DMS79 treated with DMSO at 0.1 percent for 48 hours (cell line): Measurements from ENCODE around the gene TXNDC5.
"Not testable (repeated sequence)": the region's sequence is repeated elsewhere in the genome, so short reads cannot be mapped to it uniquely, and the experiment has no call there.

Experiments
- DNase-seq: peaks from one replicate; lab custom pipeline; 2025; lab: John Stamatoyannopoulos, UW

The TXNDC5 gene

DNA sequence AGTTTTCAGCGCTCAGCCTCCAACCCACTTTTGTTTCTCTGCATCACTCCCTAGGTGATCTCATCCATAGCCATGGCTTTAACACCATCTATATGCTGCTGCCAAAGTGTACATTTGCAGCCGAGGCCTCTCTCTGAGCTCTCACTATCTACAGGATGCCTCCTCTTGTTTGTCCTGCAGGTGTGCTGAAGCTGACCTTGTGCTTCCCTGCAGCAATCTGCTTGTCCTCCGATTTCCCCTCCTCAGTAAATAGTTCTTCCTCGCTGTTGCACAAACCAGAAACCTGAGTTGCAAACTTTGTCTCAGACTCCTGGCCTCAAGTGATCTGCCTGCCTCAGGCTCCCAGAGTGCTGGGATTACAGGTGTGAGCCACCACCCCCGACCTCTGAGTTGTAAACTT is 3.7 kb upstream of the TXNDC5 start:
- no peak for DNase-seq

DNA sequence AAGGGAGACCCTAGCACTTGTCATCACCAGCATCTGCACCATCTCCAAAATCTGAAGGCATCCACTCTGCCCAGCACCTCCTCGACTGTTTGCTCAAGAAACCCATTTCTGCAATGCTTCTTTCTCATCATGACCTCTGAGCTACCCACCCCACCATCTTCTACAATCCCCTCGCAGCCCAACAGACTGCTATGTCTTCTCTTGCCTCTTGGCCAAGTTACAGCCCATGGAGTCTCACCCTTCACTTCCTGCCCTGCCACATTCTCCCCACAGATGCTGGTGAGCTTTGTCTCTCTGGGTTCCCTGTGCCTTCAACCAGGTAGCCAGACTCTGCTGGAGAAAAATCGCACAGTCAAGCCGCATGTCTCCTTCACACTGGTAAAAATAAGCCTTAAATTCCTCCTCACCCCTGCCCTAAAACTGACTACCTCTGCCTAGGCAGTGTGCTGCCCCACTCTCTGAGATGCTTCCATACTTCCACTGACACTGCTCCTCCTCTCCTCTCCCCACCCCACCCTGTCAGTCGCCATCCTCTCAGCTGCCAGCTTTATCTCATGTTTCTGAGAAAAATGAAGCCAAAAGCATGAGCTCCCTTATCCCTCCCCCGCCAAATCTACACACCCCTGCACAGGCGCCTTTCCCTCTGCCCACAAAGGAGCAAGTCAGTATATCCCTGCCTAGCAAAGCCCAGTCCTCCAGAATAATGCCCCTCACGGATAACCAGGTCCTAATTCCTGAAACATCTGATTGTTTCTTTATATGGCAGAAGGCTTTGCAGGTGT is 2.3 kb upstream of the TXNDC5 start:
- no peak for DNase-seq

DNA sequence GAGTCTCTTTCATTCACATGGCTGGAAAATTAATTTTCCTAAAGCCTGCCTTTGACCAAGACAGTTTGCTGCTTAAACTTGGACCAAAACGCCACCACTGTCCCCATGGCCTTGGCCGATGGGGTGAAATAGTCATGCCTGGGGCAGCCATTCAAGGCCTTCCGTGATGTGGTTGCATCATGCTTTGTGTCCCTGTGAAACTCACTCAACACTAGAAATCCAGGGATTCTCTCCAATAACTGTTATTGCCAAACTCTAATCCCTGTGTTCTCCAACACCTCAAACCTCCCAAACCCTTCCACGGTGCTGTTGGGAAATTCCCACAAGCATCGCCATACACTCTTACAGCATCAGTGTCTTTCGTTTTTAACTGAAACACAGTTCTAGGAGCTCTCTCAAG is 1.4 kb upstream of the TXNDC5 start:
- DNase-seq = no peak

DNA sequence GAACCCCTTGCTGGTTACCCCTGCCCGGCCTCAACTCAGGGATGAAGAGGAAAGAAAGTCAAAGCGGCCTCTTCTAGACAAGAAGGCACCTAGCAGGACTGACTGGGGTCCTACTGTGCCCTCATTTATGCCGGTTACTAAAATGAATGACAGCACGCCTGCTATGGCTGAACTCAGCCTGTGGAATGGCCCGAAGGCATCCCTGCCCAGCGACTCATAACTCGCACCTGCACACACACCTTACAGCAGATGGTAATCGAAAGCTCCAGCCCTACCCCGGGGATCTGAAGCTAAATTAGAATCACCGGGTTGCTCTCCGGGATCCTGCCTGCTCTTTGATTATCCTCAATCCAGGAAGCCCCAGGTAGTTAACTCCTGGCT is 747 bp upstream of the TXNDC5 start:
- peak; percentile 4 for DNase-seq

DNA sequence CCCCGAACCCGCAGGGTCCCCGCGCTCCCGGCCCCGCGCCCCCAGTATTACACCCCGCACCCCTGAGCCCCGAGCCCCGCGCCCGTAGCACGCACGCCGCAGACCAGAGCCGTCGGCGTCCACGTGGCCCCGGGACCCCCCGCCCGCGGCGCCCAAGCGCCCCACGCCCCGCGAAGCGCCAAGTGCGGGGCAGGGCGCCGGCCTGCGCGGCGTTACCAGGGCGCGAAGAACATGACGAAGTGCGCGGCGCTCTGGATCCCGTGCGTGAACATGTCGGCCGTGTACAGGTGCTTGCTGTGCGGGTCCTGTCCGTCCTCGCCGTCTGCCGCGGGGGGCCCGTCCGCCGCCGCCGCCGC is 312 bp downstream of the TXNDC5 start:
- DNase-seq = no peak

DNA sequence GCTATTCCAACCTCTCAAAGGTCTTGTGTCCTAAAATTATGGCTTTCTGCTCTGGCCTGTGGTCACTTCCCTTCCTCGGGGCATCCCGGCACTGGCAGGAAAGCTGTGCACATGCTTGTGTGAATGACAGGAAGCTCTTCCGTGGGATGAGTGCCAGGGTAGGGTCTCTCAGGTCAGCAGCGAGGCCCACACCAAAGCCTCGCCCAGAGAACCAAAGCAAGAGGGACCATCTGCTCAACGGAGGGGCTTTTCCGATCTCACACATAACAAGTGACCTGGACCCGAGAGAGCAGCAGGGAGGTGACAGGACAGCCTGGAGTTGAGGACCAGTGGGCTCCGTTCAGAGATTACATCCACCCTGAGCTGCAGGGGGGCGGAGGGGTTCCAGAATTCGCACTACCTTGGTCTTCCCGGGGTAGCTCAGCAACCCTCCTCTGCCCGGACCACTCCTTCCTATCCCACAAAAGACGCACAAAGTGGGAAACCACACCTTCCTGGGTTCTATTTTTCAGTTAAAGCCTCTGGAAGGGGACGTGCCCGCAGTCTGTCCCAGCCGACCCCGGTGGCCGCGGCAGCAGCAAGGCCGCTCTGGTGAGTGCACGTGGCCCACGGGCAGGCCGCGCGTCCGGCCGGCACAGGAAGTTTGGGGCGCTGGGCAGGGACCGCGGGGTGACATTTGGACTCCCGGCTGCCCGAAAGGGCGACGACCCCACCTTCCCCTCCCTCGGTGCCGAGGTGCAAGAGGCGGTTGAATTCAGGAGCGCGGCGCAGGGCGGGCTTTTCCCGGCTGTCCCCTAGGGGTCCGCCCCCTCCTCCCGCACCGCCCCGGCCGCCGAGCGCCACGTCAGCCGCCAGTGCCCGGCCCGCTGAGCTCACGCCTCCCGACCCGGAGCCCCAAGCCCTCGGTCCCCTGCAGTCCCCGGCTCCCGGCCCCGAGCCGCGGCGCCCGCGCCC is 988 bp downstream of the TXNDC5 start:
- DNase-seq = peak; percentile 0

DNA sequence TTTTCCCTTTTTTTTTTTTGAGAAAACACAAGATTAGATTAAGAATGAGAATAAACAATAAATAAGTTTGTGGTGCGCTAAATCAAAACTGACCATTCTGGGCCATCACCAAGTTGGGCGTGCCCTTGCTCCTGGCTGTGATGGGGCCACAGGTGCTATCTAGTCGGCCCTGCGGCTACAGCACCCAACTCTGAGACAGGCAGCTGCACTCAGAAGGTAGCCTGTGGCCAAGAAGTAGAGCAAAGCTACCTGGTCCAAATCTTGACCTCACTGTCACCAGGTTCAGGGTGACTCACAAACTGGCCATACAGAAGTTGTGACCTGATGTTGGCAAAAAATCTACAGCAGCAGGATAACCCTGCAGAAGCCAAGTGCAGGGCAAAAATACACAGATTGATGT is 3.4 kb downstream of the TXNDC5 start:
- no peak for DNase-seq

DNA sequence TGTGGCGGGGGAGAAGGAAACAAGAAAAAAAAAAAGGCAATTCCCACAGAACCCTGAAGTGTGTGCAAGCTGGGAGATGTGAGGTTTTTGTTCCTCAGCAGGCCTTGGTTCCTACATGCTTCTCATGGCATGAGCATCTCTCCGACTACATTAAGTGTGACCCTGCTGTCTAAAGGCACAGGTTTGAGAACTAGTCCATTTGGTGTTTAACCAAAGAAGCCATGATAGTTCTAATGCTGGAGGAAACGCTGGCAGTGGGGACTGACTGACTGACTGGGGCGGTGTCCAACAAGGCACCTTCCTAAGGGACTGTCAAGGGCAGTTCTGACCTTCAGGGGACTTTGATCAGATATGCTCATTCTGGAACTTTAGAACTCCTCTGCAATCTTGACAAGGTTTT is 3.8 kb downstream of the TXNDC5 start:
- DNase-seq = no peak

DNA sequence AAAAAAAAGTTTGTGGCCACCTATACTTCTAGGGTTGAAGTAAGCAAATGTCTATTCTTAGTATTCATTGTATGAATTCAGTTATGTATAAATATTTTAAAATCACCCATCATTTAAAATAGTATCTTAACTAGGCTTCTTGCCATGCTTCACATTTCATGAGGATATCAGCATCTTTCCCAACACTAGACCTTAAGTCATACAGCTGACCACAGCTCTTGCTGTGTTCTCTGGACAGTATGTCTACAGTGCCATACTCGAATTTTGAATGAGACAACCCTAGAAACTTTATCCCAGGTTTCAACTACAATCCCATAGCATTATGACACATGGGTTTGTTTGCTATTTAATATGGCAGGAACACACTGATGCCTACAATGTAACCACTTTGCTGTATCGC is 5.2 kb downstream of the TXNDC5 start:
- DNase-seq = no peak

DNA sequence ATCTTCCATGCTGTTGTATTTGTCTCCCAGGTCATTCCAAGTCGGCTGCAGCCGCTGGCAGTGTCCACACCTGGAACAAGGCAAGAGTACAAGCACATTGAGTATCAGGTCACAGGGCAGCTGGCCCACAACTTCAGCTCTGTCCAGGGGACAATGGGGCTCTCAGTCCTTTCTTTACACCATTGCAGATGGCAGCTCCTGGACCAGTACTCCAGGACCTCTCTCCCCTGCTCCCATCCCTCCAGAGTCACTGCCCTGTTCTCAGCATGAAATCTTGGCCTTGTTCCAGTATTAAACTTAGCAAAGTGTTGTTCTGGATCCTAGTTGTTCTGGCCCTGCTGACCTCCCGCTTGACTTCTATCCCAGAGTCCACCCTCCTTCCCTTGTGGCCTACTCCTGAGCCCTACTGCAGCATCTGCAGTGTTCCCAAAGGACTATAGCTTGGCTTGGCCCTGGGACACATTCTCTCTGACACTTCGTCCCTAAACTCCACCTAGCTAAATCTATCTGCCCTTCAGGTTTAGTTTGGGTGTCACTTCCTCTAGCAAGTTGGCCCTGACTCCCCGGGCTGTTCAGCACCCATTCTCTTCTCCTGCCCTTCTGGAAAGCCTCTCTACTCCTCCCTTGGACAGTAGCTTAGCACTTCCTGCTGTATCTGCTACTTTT is 5.8 kb downstream of the TXNDC5 start:
- DNase-seq = no peak

DNA sequence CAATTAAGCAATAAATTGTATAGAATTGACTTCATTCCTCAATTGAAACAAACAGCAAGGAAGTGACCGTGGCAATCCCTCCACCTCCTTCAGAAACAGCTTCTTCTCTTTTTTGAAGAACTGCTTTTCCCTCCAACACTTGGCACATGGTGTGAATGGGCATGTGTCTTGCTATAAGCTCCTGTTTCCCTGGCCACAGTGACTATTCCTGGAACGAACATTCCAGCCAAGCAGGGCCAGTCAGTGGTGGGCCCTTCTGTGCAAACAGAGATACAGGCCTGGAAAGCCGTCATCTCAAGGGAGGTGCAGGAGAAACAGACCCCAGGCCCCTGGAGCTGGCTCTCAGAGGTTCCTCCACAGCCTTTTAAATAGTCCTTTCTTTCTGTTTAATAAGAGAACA is 6.9 kb downstream of the TXNDC5 start:
- DNase-seq = no peak

DNA sequence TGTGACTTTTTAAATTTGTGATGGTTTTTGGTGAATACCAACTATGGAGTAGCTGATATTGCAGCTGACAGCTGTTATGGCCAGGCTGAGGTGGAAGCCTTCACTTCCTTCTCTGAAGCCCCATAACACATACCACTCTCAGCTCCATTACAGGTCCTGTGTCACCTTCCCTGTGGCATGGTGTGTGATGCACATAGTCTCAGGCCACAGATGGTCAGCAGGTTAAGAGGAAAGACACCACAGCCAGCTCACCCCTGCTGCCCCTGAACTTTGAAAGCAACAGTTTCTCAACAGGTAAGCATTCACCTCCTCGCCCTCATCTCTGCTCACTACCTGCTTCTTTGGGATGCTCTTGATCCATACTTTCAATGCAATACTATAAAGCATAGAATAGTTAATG is 7.7 kb downstream of the TXNDC5 start:
- DNase-seq = no peak

DNA sequence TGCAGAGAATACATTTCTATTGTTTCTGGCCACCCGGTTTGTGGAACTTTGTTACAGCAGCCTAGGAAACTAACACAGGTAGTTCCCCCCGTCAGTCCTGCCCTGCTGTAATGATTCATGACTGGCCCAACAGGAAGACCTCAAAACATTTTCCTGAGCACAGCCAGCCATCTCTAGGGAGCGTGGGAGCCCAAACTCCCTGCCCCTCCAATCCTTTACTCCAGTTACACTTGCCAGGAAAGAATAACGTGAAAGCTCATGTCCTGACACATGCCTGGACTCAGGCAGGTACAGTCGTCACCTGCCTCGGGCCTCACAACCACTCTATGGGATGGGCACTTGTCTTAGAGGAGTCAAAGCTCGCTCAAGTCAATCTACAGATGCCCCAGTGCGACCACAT is 8.4 kb downstream of the TXNDC5 start:
- DNase-seq = no peak

DNA sequence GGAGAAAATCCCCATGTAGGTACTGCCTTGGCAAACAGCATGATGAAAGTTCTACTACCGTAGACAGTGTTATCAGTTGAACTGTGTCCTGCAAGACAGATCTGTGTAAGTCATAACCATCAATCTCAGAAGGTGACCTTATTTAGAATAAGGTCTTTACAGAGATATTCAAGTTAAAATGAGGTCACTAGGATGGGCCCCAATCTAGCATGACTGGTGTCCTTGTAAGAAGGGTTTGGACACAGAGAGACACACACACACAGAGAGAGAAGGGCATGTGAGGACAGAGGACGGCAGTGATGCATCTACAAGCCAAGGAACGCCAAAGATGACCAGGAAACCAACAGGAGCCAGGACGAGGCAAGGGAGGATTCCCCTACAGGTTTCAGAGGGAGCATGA is 8.8 kb downstream of the TXNDC5 start:
- DNase-seq = no peak

DNA sequence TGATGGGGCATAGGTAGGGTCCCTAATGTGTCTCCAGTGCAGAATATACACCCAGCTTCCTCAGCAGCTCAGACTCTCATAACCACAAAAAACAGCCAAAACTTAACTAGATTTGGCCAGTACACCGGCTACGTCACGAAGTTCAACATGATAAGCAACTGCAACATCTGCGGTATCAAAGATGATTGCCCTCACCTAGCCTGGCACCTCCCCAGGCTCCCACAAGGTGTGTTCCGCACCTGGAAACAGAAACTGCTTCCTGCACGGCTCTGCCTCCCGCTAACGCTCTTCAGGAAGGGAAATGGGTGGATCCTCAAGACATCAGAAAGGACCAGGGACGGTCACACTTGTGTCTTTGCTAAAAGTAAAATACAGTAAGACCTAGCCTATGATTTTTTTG is 9.5 kb downstream of the TXNDC5 start:
- no peak for DNase-seq

DNA sequence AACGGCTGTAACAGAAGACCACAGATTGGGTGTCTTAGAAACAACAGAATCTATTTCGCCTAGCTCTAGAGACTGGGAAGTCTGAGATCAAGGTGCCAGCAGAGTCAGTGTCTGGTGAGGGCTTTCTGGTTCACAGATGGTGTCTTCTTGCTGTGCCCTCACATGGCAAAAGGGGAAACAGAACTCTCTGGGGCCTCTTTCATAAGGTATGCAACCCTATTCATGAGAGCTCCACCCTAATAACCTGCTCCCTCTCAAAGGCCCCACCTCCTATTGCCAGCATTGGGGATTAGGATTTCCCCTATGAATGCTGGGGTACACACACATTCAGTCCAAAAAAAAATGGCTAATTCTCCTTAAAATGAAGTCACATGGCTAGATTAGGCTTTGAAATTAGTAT is 10.0 kb downstream of the TXNDC5 start:
- no peak for DNase-seq

DNA sequence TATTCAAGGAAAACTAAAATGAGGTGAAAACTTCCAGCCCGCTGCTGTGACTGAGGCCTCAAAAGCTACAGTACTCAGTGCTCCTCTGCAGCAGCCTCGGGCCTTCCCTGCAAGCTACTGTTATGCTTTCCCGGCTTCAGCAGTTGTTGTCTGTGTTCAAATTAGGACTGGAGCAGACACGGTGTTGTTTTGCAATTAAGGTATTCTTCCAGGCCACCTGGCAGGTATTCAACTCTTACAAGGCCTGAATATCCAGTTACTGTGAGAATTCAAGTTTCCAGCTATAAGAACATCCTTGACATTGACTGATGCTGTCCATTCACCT is 10.7 kb downstream of the TXNDC5 start:
- DNase-seq = no peak

DNA sequence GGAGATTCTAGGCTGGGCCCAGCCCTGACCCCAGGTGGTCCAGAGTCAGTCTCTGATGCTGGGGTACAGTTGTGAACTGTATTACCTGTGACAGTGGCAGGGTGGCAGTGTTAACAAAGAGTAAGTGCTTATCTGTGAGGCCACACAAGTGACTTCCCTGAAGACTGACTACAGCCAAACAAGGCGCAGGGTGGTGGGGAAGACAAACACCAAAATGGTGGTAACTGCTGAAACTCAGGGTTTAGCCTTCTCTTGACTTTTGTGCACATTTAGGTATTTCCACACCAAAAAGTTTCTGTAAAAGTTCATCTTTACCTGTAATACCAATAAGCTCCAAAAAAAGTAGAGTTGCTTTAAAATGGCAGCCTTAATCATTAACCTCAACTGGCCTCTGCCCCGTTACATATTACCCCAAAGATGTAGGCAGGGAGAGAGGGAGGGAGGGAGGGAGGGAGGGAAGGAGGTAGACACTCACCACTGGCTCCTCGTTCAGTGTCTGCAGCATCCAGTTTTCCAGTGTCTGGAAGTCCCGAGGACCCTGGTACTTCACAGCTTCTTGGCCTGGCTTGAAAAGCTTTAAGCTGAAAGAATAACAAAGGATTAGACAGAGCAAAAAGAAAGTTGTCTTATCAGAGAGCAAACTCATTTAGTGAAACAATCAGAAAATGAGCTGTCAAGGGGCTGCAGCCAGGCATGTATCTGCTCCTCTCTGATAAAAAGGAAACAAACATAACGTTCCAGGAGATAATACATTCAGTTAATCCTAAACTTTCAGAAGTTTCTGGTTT is 11.3 kb downstream of the TXNDC5 start:
- no peak for DNase-seq

DNA sequence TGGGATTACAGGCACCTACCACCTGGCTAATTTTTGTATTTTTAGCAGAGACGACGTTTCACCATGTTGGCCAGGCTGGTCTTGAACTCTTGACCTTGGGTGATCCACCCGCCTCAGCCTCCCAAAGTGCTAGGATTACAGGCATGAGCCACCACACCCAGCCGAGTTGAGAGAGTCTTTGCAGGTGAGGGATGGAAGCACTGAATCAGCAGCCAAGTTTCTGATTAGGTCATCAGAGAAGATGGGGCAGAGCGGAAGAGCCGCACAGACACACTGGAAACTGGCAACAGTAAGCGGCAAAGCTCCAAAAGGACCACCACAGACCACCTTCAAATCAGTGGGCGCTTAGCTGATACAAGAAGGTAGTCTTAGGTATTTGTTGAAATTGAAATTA is 12.4 kb downstream of the TXNDC5 start:
- DNase-seq = not testable (repeated sequence)

DNA sequence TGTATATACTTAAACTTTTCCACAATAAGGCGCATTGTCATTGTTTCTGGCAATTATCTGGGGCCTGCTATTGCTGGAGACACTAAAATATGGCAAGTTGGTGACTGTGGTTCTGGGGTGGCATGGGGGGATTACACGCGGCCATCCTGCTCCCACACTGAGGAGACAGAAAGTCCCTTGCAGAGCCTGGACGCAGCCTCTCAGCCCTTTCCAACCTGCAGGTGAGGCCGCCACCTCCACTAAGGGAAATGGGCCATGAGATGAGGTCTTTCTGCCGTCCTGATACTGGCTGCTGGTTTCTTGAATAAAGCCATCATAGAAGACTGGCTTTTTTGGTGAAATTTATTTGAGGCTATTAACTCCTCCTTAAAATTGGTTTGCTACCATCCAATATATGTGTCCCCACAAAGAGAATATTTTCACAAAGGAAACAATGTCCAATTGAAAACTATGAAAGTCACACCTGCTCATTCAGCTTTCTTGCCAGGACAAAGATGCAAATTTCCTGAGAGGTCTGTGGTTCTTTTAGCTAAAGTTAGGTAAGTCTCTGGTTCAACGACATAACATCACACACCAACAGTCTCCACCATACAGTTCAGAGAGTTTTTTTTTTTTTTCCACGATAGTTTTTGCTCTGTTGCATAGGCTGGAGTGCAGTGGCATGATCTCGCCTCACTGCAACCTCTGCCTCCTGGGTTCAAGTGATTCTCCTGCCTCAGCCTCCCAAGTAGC is 13.0 kb downstream of the TXNDC5 start:
- no peak for DNase-seq

DNA sequence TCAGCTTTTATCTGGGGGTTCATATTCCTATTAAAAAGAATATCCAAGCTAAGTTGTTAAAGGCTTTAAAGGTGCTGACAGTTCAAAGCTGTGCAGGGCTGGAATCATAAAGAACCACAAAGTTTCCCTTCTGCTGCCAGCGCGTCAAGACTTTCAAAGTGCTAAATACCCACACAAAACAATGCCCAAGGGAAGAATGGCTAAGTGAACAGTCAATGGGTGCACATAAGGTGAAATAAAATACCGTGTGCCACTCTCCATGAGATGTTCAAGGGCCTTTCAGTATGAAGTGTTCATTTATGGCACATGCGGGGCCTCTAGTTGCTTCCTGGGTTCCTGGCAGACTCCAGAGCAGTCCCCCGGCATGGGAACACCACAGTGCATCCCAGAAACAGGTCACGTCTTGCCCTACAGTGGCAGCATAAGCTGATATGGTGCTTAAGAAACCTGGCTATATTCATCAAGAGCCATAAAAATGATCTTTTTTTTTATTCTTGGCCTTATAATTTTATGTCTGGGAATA is 14.1 kb downstream of the TXNDC5 start:
- peak; percentile 19 for DNase-seq

DNA sequence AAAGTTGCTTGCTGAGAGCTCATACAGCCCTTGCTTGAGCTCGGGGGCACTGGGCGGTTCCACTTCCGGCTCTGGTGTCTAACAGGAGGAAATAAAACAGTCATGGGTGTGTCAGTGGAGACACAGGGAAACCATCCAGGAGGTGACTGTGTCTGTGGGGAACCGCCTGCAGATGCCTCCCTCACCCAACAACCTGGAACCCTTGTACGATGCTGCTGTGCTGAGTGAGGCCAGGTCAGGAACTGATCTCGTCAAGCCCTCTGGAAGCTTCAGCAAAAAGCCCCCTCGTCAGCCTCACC is 15.5 kb downstream of the TXNDC5 start:
- DNase-seq = no peak
